GM19324 (cell line): Measurements from ENCODE around the gene UBL5.

Experiments
- ATAC-seq: cut with Tn5 transposase; IDR thresholded peaks from one replicate; pipeline ENCODE4 v1.9.1; 2021; ENCODE audit warnings: mild to moderate bottlenecking, moderate library complexity; ENCODE audit not compliant: unreplicated experiment, low FRiP score

UBL5 gene

DNA sequence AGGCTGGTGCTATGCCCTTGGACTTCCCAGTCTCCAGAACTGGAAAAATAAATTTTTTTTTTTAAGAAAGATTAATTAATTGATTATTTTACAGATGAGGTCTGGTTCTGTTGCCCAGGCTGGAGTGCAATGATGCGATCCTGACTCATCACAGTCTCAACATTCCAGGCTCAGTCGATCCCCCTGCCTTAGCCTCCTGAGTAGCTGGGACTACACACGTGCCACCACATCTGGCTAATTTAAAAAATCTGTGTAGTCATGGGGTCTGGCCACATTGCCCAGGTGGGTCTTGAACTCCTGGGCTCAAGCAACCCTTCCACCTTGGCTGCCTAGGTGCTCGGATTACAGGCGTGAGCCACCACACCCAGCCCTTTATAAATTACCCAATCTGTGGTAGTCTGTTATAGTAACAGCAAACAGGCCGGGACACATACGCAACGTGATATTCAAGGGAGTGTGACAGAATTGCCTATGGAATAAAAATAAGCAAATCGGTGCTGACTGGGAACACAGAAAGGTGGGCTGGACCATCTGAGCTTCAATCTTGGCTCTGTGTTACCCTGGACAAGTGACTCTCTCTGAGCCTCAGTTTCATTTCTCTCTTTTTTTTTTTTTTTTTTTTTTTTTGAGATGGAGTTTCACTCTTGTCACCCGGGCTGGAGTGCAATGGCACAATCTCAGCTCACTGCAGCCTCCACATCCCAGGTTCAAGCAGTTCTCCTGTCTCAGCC, 50.2 kb downstream of the UBL5 start:
- ATAC-seq: no peak

DNA sequence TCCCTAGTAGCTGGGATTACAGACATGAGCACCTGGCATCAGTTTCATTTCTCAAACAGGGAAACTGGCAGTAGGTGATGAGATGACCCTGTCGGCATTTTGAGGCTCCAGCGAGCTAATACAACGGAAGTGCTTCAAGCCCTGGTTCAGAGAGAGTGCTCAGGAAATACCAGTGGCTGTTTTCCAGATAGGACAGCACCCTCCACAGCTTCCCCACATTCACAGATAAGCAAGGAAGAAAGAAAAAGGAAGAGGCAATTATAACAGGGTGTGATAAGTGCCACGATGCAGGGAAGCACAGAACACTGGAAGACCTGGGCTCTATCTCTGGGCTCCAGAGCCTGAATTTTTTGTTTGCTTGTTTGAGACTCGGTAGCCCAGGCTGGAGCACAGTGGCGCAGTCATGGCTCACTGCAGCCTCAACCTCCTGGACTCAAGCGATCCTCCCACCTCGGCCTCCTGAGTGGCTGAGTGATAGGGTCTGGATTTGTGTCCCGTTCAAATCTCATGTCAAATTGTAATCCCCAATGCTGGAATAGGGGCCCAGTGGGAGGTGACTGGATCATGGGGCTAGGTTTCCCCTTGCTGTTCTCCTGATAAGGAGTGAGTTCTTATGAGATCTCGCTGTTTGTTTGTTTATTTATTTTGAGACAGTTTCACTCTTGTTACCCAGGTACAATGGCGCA, 50.9 kb downstream of the UBL5 start:
- no peak for ATAC-seq
